H1 (cell line): ENCODE measurements around the gene SAPCD1. TPM values are rescaled to one million over a fixed set of nuclear protein-coding genes. Genes with fewer than 3 reads are reported as not detected.

Experiments used
- CHD7 ChIP-seq: fragments of 300-600 bp; sonication (generic); IDR thresholded peaks from 2 replicates; pipeline ENCODE4 v1.7.1; 2012; ENCODE audit warnings: low read length, moderate library complexity, mild to moderate bottlenecking, inconsistent platforms; ENCODE audit not compliant: insufficient replicate concordance
- JUND ChIP-seq: IDR thresholded peaks from 2 replicates; pipeline ENCODE4 v1.6.1; 2011; ENCODE audit warnings: mild to moderate bottlenecking, improper control_type of control experiment, low read length
- SUZ12 ChIP-seq: fragments of 200-600 bp; sonication (generic); IDR thresholded peaks from 2 replicates; pipeline ENCODE4 v1.6.1; 2012; ENCODE audit warnings: mild to moderate bottlenecking, inconsistent platforms, low read length, moderate library complexity, mixed read lengths
- polyA plus RNA-seq, 7 experiments: library from polyadenylated mRNA; depleted of rRNA in 3 of 7; stranded (reverse) in 5 of 7; unstranded in 2 of 7; fragments of >200 nt in 5 of 7; fragments of 200-250 nt in 2 of 7; gene quantifications; 1 replicate in 5 of 7; 2 replicates in 1 of 7; 4 replicates in 1 of 7; pipeline versions ENCODE4 v1.2.1 to v1.2.3, GENCODE V29; 2011 to 2013; ENCODE audit warnings: missing spikeins in 2 of 7, mixed read lengths in 2 of 7
- total RNA-seq: library from RNA; stranded (reverse); fragmentation: NEBNext Ultra II Directional; extraction: Animal tissue kit (Norgen Biotek cat#: 25700); gene quantifications from 2 replicates; pipeline ENCODE4 v1.2.1, GENCODE V29; 2021

Gene SAPCD1
- total and polyA plus RNA-seq, 2 of the 8 experiments (the other 6 are each of a cell fraction or from before 2014, with no cell fraction given): 3.1 to 5.9 TPM

- no peak for TF ChIP-seq SUZ12
- no peak for TF ChIP-seq CHD7
- no peak for TF ChIP-seq JUND
Observed at GRCh38 chr6:31785475-31785874, 23.0 kb downstream of the SAPCD1 start (continued).
